ENCODE results near the gene TMED1.

DNA sequence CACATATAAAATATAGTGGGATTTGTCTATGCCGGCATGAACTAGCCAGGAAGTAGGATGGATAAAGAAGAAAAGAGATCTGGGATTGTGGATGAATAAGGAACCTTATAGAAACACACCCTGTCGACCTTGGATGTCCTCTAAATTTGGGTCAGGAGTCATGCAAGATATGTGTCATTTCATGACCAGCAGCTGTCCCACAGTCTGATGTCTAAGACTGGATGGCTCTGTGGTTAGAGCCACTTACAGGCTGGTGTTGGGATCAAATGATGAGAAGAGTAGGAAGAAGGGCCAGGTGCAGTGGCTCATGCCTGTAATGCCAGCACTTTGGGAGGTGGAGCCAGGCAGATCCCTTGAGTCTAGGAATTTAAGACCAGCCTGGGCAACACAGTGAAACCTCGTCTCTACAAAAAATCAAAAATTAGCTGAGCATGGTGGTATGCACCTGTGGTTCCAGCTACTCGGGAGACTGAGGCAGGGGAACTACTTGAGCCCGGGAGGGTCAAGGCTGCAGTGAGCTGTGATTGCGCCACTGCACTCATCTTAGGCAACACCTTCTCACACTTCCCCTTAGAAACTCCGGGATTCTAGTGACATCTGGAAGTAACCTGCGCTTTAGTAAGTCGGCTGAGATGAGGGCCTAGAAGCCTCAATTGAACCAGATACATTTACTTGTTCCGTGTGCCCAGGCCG lies 30.8 kb downstream of the TMED1 start:
- TF ChIP-seq, protein P1, sequence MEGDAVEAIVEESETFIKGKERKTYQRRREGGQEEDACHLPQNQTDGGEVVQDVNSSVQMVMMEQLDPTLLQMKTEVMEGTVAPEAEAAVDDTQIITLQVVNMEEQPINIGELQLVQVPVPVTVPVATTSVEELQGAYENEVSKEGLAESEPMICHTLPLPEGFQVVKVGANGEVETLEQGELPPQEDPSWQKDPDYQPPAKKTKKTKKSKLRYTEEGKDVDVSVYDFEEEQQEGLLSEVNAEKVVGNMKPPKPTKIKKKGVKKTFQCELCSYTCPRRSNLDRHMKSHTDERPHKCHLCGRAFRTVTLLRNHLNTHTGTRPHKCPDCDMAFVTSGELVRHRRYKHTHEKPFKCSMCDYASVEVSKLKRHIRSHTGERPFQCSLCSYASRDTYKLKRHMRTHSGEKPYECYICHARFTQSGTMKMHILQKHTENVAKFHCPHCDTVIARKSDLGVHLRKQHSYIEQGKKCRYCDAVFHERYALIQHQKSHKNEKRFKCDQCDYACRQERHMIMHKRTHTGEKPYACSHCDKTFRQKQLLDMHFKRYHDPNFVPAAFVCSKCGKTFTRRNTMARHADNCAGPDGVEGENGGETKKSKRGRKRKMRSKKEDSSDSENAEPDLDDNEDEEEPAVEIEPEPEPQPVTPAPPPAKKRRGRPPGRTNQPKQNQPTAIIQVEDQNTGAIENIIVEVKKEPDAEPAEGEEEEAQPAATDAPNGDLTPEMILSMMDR (IDR thresholded peaks at IDR 0.05) = no peak
- TF ChIP-seq POLR2A (IDR thresholded peaks at IDR 0.05) = no peak

Data from uterus (tissue), 2 donors.